Immature natural killer cell (primary cell): Measurements from ENCODE around the gene CTNND1. TPM values are rescaled to one million over a fixed set of nuclear protein-coding genes. Genes with fewer than 3 reads are reported as not detected.
"Not testable (repeated sequence)": the region's sequence is repeated elsewhere in the genome, so short reads cannot be mapped to it uniquely, and the experiment has no call there.

Source experiments
- DNase-seq, 3 donors: peaks; one replicate each; pipeline ENCODE4 v3.0.0; 2022; ENCODE audit warnings: mixed read lengths in 1 of 3
- H3K27ac Mint-ChIP-seq, 6 donors: one replicate each; pipeline ENCODE4 v1.8.0; 2020; ENCODE audit warnings: mixed read lengths in 6 of 6, mild to moderate bottlenecking in 5 of 6, inconsistent platforms in 4 of 6, moderate library complexity in 3 of 6
- H3K27me3 Mint-ChIP-seq, 3 donors: one replicate each; pipeline ENCODE4 v1.8.0; 2020 to 2021; ENCODE audit warnings: low read depth in 3 of 3, mild to moderate bottlenecking in 3 of 3, mixed read lengths in 3 of 3, moderate library complexity in 3 of 3, inconsistent platforms in 1 of 3
- H3K36me3 Mint-ChIP-seq, 3 donors: one replicate each; pipeline ENCODE4 v1.8.0; 2020; ENCODE audit warnings: mixed read lengths in 3 of 3, inconsistent platforms in 2 of 3, mild to moderate bottlenecking in 2 of 3
- H3K4me1 Mint-ChIP-seq, 2 donors: one replicate each; pipeline ENCODE4 v1.8.0; 2020; ENCODE audit warnings: inconsistent platforms in 2 of 2, mild to moderate bottlenecking in 2 of 2, mixed read lengths in 2 of 2, moderate library complexity in 1 of 2
- H3K4me3 Mint-ChIP-seq, 5 donors: one replicate each; pipeline ENCODE4 v1.8.0; 2020; ENCODE audit warnings: mild to moderate bottlenecking in 5 of 5, mixed read lengths in 5 of 5, inconsistent platforms in 3 of 5, moderate library complexity in 3 of 5
- H3K9me3 Mint-ChIP-seq, 6 donors: one replicate each; pipeline ENCODE4 v1.8.0; 2020; ENCODE audit warnings: mild to moderate bottlenecking in 6 of 6, mixed read lengths in 6 of 6, inconsistent platforms in 4 of 6, moderate library complexity in 3 of 6
- polyA plus RNA-seq, 3 donors: library from polyadenylated mRNA; unstranded; fragments of 300-500 nt; fragmentation: Illumina TruSeq; gene quantifications; one replicate each; pipeline ENCODE4 v1.2.3, GENCODE V29; 2021

The CTNND1 gene
- polyA plus RNA-seq, 3 donors from 2014 or later = 1.1 to 2.5 (median 1.9) TPM

- Mint-ChIP-seq H3K27me3 (peaks cover 0 to 2% (median 2%) of the 10 kb centered on the region in 3 donors), H3K36me3 (peaks cover 17 to 37% (median 34%) of the 10 kb centered on the region in 3 donors), H3K9me3 (no peaks in the 10 kb centered on the region), H3K4me1 (no peaks in the 10 kb centered on the region), H3K4me3 (no peak overlapping the region), H3K27ac (no peak overlapping the region)
- DNase-seq = no peak
These were observed 57.2 kb downstream of the CTNND1 start for GRCh38 chr11:57818812-57819211.

DNA sequence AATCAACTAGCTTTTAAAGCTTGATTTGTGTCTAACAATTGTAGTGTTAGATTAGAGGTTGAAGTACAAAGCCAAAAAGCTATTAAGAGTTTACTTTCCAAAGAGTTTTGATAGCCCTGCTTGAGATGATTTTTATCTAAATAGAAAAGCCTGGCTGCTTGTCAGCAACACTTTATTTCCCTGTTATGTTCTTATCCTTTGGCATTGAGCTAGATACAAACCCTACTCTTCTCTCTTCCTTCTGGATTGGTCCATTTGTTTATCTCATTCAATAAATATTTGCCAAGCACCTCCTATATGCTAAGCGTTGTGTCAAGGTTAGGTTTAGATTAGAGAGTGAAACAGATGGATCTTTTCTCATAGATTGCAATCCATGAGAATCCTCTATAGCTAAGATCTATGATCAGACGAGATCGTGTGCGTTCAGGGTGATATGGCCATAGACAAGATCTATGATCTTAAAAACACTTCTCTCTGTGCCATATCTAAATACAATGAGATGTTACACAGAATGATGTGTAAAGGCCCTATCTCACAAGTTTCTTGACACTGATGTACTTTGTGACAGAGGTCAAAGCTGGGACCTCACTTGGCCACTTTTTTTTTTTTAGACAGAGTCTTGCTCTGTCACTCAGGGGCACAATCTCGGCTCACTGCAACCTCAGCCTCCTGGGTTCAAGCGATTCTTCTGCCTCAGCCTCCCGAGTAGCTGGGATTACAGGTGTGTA, 57.8 kb downstream of the CTNND1 start:
- Mint-ChIP-seq H3K4me1 (no peaks in the 10 kb centered on the region), H3K4me3 (no peak overlapping the region), H3K27ac (no peak overlapping the region), H3K27me3 (peaks cover 0 to 4% (median 3%) of the 10 kb centered on the region in 3 donors), H3K9me3 (no peaks in the 10 kb centered on the region), H3K36me3 (peaks cover 14 to 32% (median 28%) of the 10 kb centered on the region in 3 donors)
- DNase-seq = no peak

- Mint-ChIP-seq H3K36me3 (no peaks in the 10 kb centered on the region), H3K27ac (no peak overlapping the region), H3K9me3 (no peaks in the 10 kb centered on the region), H3K4me3 (no peak overlapping the region), H3K27me3 (peaks cover 4 to 10% (median 4%) of the 10 kb centered on the region in 3 donors), H3K4me1 (no peaks in the 10 kb centered on the region)
- no peak for DNase-seq
These were observed 62.3 kb downstream of the CTNND1 start for GRCh38 chr11:57823859-57824258.

GRCh38 chr11:57834852-57835251, 73.2 kb downstream of the CTNND1 start:
- no peaks in the 10 kb centered on the region for H3K4me1 Mint-ChIP-seq
- H3K9me3 Mint-ChIP-seq = no peaks in the 10 kb centered on the region
- H3K27ac Mint-ChIP-seq = no peak overlapping the region
- no peak for DNase-seq
- H3K36me3 Mint-ChIP-seq = no peaks in the 10 kb centered on the region
- H3K27me3 Mint-ChIP-seq = peaks cover 1 to 8% (median 7%) of the 10 kb centered on the region in 3 donors
- H3K4me3 Mint-ChIP-seq = no peak overlapping the region

DNA sequence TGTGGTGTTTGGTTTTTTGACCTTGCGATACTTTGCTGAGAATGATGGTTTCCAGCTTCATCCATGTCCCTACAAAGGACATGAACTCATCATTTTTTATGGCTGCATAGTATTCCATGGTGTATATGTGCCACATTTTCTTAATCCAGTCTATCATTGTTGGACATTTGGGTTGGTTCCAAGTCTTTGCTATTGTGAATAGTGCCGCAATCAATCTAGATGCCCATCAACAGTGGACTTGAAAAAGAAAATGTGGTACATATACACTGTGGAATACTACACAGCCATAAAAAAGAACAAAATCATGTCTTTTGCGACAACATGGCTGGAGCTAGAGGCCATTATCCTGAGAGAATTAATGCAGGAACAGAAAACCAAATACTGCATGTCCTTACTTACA, 77.0 kb downstream of the CTNND1 start:
- not testable (repeated sequence) for H3K27me3 Mint-ChIP-seq, H3K4me3 Mint-ChIP-seq, H3K36me3 Mint-ChIP-seq, DNase-seq, H3K4me1 Mint-ChIP-seq, H3K9me3 Mint-ChIP-seq, H3K27ac Mint-ChIP-seq

GRCh38 chr11:57842873-57843272, 81.3 kb downstream of the CTNND1 start:
- H3K4me3 Mint-ChIP-seq = no peak overlapping the region
- H3K27ac Mint-ChIP-seq = no peak overlapping the region
- H3K36me3 Mint-ChIP-seq = no peaks in the 10 kb centered on the region
- H3K27me3 Mint-ChIP-seq = no peaks in the 10 kb centered on the region
- no peaks in the 10 kb centered on the region for H3K4me1 Mint-ChIP-seq
- no peaks in the 10 kb centered on the region for H3K9me3 Mint-ChIP-seq
- no peak for DNase-seq

GRCh38 chr11:57867966-57868365, 106.4 kb downstream of the CTNND1 start:
- DNase-seq = no peak

DNA sequence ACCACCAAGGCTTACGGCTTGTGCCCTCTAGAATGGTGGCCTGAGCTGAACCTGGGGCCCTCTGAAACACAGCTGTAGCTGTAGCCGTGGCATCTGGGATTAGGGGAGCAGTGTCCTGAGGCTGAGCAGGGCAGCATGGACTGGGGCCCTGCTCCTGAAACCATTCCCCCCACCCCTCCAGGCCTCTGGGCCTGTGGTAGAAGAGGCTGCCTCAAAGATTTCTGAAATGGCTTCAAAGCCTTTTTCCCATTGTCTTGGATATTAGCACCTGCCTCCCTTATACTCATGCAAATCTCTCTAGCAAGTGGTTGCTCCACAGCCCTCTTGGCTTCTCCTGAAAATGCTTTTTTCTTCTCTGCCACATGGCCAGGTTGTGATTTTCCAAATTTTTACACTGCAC, 106.9 kb downstream of the CTNND1 start:
- Mint-ChIP-seq H3K9me3 (peaks cover 0 to 1% (median 0%) of the 10 kb centered on the region in 6 donors), H3K27me3 (peaks cover 0 to 5% (median 2%) of the 10 kb centered on the region in 3 donors), H3K4me1 (no peaks in the 10 kb centered on the region), H3K36me3 (no peaks in the 10 kb centered on the region), H3K4me3 (no peak overlapping the region), H3K27ac (no peak overlapping the region)
- no peak for DNase-seq

More at GRCh38 chr11:57867966-57868365, 106.4 kb downstream of the CTNND1 start:
- H3K27ac Mint-ChIP-seq = no peak overlapping the region
- no peak overlapping the region for H3K4me3 Mint-ChIP-seq
- H3K27me3 Mint-ChIP-seq = peaks cover 0 to 5% (median 2%) of the 10 kb centered on the region in 3 donors
- H3K4me1 Mint-ChIP-seq = no peaks in the 10 kb centered on the region
- no peaks in the 10 kb centered on the region for H3K36me3 Mint-ChIP-seq
- H3K9me3 Mint-ChIP-seq = peaks cover 0 to 1% (median 0%) of the 10 kb centered on the region in 6 donors

Other genes with a start within 250 kb of the CTNND1 start
- 10 to 100 TPM; 15.8 to 20.3 (median 17.5) TPM for gene SLC43A1, start 246.1 kb upstream of the CTNND1 start, polyA plus RNA-seq
- gene TIMM10, start 231.0 kb upstream of the CTNND1 start, polyA plus RNA-seq = 100 to 1,000 TPM in 1 of 3 donors, 10 to 100 TPM in 2; 52.9 to 101 (median 55.7) TPM
- gene SMTNL1, start 224.2 kb upstream of the CTNND1 start, polyA plus RNA-seq = under 1 TPM in 2 of 3 donors, not detected in 1; 0.12 to 0.47 TPM
- gene UBE2L6, start 194.1 kb upstream of the CTNND1 start, polyA plus RNA-seq = 100 to 1,000 TPM; 310 to 706 (median 354) TPM
- gene SERPING1, start 164.1 kb upstream of the CTNND1 start, polyA plus RNA-seq = under 1 TPM in 1 of 3 donors, not detected in 2; 0.71 TPM
- gene YPEL4, start 111.9 kb upstream of the CTNND1 start, polyA plus RNA-seq = under 1 TPM in 1 of 3 donors, not detected in 2; 0.09 TPM
- gene CLP1, start 104.0 kb upstream of the CTNND1 start, polyA plus RNA-seq = 10 to 100 TPM; 18.4 to 36.7 (median 20.9) TPM
- 10 to 100 TPM; 19.0 to 46.8 (median 24.3) TPM for gene ZDHHC5, start 93.7 kb upstream of the CTNND1 start, polyA plus RNA-seq
- 10 to 100 TPM; 12.6 to 19.7 (median 19.6) TPM for gene MED19, start 49.6 kb upstream of the CTNND1 start, polyA plus RNA-seq
- gene TMX2, start 49.2 kb upstream of the CTNND1 start, polyA plus RNA-seq = 100 to 1,000 TPM in 1 of 3 donors, 10 to 100 TPM in 2; 59.3 to 139 (median 72.1) TPM
- 100 to 1,000 TPM; 157 to 276 (median 190) TPM for gene SELENOH, start 20.3 kb upstream of the CTNND1 start, polyA plus RNA-seq
- under 1 TPM; 0.12 to 0.86 (median 0.25) TPM for gene BTBD18, start 10.0 kb upstream of the CTNND1 start, polyA plus RNA-seq